PC-3 (cell line): ENCODE results near the gene NMD3.

Experiments
- CTCF ChIP-seq: fragments of 300-600 bp; sonication (generic); conservative IDR thresholded peaks from 2 replicates; pipeline ENCODE4 v1.5.1; 2017; ENCODE audit warnings: antibody characterized with exemption, low read depth, mild to moderate bottlenecking, low read length
- EZH2phosphoT487 ChIP-seq: fragments of 300-600 bp; sonication (generic); IDR thresholded peaks from 2 replicates; pipeline ENCODE4 v1.6.1; 2018; ENCODE audit warnings: mild to moderate bottlenecking, antibody characterized with exemption, low read length, borderline replicate concordance

- 0 out of 2 replicates have a peak, but pooled peaks have one; percentile 13 for TF ChIP-seq CTCF
- no peak for TF ChIP-seq EZH2phosphoT487
Measured at GRCh38 chr3:161208931-161209330, 12.2 kb upstream of the NMD3 start.
